Measurements from ENCODE around the gene WNT7B. TPM values are rescaled to one million over a fixed set of nuclear protein-coding genes. Genes with fewer than 3 reads are reported as not detected.

WNT7B gene
- total and polyA plus RNA-seq, 10 of the 15 experiments (the other 5 are each of a cell fraction or from before 2014, with no cell fraction given), result 0.12 TPM; not detected in 9

DNA sequence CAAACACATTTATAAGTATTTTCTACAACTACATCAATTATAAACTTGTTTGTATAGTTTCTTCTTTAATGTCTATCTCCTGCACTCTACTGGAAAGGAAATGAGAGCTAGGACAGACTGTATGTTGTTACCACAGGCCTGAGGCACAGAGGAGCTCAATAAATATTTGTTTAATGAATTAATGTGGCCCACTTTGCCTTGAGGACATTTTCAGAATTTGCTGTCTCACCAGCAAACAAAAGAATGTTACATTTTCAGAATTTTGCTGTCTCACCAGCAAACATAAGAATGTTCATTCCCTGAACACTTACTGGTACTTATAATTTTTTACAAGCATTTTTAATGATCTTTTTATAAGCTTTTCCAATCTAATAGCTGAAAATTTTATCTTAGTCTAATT lies 41.9 kb upstream of the WNT7B start:
- intact Hi-C loops (cut with micrococcal nuclease; ENCODE audit: unreplicated experiment), result no loop called here
- Histone ChIP-seq H3K4me3 (no peak overlapping the region), H3K9me3 (replicated peaks; ENCODE audit: control insufficient read depth, insufficient read depth, low read length) (no peaks in the 10 kb centered on the region), H3K4me1 (ENCODE audit: control insufficient read depth, insufficient read depth, low read length) (no peaks in the 10 kb centered on the region; the same call in 1 of the 2 replicates), H3K9ac (ENCODE audit: control insufficient read depth, insufficient read depth, low read length) (no peak overlapping the region), H3K4me2 (ENCODE audit: control insufficient read depth, insufficient read depth) (no peak overlapping the region), H3K79me2 (ENCODE audit: control insufficient read depth, insufficient read depth, low read length) (no peaks in the 10 kb centered on the region), H3K27me3 (replicated peaks in 1 of 2; ENCODE audit: control insufficient read depth in 2 of 2, insufficient read depth in 2 of 2, low read length in 1 of 2) (no peaks in the 10 kb centered on the region; a peak in 3 of 4 replicates), H3K27ac (ENCODE audit: control insufficient read depth, insufficient read depth) (no peak overlapping the region), H3K36me3 (ENCODE audit: control insufficient read depth in 2 of 2, insufficient read depth in 2 of 2, low read length in 1 of 2) (no peaks in the 10 kb centered on the region), H4K20me1 (ENCODE audit: control insufficient read depth, insufficient read depth) (no peaks in the 10 kb centered on the region), H2AFZ (ENCODE audit: control insufficient read depth, low read depth, low read length) (no peak overlapping the region)
- ChIA-PET RAD21 (ENCODE audit: unreplicated experiment) (interaction anchor here (2.8 kb wide), 1 partner anchor 13 kb away, joined by 9 read pairs; no protein-coding TSS in a partner anchor), SMC1A (ENCODE audit: uncharacterized antibody, unreplicated experiment) (interaction anchor here (1.0 kb wide), 1 partner anchor 98 kb away, joined by 3 read pairs; no protein-coding TSS in a partner anchor), POLR2A (interaction anchor here (0.8 kb wide), 1 partner anchor 17 kb away, joined by 3 read pairs; no protein-coding TSS in a partner anchor), CTCF (interaction anchor here (2.1 to 4.8 kb wide), 2 partner anchors 11 to 13 kb away, joined by 7 to 29 read pairs; no protein-coding TSS in a partner anchor)
- DNase-seq (ENCODE audit: low read depth, low spot score), result no peak
- no TSS peak for BruUV-seq (replicated peaks)
- FAIRE-seq, result no peak
- no peak for TF ChIP-seq HDGF (IDR thresholded peaks at IDR 0.05)
- no peak for TF ChIP-seq NKRF (conservative IDR thresholded peaks at IDR 0.05)
- TF ChIP-seq ZZZ3 (IDR thresholded peaks at IDR 0.05; ENCODE audit: control insufficient read depth, insufficient read length, low read depth), result no peak
- TF ChIP-seq SP1 (IDR thresholded peaks at IDR 0.05; ENCODE audit: low read depth, low read length), result no peak
- TF ChIP-seq, protein P1, sequence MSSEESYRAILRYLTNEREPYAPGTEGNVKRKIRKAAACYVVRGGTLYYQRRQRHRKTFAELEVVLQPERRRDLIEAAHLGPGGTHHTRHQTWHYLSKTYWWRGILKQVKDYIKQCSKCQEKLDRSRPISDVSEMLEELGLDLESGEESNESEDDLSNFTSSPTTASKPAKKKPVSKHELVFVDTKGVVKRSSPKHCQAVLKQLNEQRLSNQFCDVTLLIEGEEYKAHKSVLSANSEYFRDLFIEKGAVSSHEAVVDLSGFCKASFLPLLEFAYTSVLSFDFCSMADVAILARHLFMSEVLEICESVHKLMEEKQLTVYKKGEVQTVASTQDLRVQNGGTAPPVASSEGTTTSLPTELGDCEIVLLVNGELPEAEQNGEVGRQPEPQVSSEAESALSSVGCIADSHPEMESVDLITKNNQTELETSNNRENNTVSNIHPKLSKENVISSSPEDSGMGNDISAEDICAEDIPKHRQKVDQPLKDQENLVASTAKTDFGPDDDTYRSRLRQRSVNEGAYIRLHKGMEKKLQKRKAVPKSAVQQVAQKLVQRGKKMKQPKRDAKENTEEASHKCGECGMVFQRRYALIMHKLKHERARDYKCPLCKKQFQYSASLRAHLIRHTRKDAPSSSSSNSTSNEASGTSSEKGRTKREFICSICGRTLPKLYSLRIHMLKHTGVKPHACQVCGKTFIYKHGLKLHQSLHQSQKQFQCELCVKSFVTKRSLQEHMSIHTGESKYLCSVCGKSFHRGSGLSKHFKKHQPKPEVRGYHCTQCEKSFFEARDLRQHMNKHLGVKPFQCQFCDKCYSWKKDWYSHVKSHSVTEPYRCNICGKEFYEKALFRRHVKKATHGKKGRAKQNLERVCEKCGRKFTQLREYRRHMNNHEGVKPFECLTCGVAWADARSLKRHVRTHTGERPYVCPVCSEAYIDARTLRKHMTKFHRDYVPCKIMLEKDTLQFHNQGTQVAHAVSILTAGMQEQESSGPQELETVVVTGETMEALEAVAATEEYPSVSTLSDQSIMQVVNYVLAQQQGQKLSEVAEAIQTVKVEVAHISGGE (CRISPR knock-in tag; IDR thresholded peaks at IDR 0.05), result no peak
- TF ChIP-seq RB1 (IDR thresholded peaks at IDR 0.05; ENCODE audit: borderline replicate concordance), result no peak
- TF ChIP-seq TCF3 (IDR thresholded peaks at IDR 0.05; ENCODE audit: borderline replicate concordance, insufficient read depth, low read depth, low read length), result no peak
- TF ChIP-seq KDM1A (IDR thresholded peaks at IDR 0.05; ENCODE audit: borderline replicate concordance), result no peak
- no peak for TF ChIP-seq ZNF622 (IDR thresholded peaks at IDR 0.05)
- no peak for ATAC-seq
- in situ Hi-C loops (cut with MboI), result no loop called here
